Gastroesophageal sphincter (tissue), 4 donors: Measurements from ENCODE around the gene TMEM132E. TPM values are rescaled to one million over a fixed set of nuclear protein-coding genes. Genes with fewer than 3 reads are reported as not detected.

Experiments used
- ATAC-seq: fragments of 150-250 bp; one replicate; pipeline ENCODE4 v1.9.1; 2016; ENCODE audit warnings: mild to moderate bottlenecking, moderate library complexity
- H3K27ac ChIP-seq, 4 donors: fragments of 200-600 bp; sonication (generic) in 3 of 4; 1 replicate in 3 of 4; 2 replicates in 1 of 4; pipeline ENCODE4 v1.5.1; 2016 to 2019
- H3K27me3 ChIP-seq: fragments of 200-600 bp; sonication (generic); one replicate; pipeline ENCODE4 v1.5.1; 2019
- H3K36me3 ChIP-seq, 2 donors: fragments of 200-600 bp; sonication (generic); one replicate each; pipeline ENCODE4 v1.5.1; 2019; ENCODE audit warnings: control low read depth in 1 of 2
- H3K4me1 ChIP-seq, 3 donors: fragments of 200-600 bp; sonication (generic); 1 replicate in 2 of 3; 2 replicates in 1 of 3; pipeline ENCODE4 v1.5.1; 2016 to 2019; ENCODE audit warnings: control low read depth in 2 of 3
- H3K4me3 ChIP-seq, 2 donors: fragments of 200-600 bp; sonication (generic); one replicate each; pipeline ENCODE4 v1.5.1; 2019; ENCODE audit warnings: mild to moderate bottlenecking in 1 of 2, moderate library complexity in 1 of 2
- H3K9me3 ChIP-seq, 3 donors: fragments of 200-600 bp; sonication (generic); one replicate each; pipeline ENCODE4 v1.5.1; 2017 to 2019; ENCODE audit warnings: control low read depth in 2 of 3
- EP300 ChIP-seq: sonication (generic); formaldehyde crosslinking; IDR thresholded peaks from one replicate; pipeline ENCODE4 v1.6.1; 2017; ENCODE audit warnings: antibody characterized with exemption, mild to moderate bottlenecking
- POLR2A ChIP-seq, 2 donors: fragments of 450-650 bp; IDR thresholded peaks; one replicate each; pipeline ENCODE4 v1.6.1; 2017; ENCODE audit warnings: antibody characterized with exemption in 2 of 2, mild to moderate bottlenecking in 2 of 2, moderate library complexity in 1 of 2
- POLR2AphosphoS5 ChIP-seq: sonication (generic); formaldehyde crosslinking; IDR thresholded peaks from one replicate; pipeline ENCODE4 v1.6.1; 2017; ENCODE audit warnings: antibody characterized with exemption
- WGBS, 2 donors: methylation state at CpG; one replicate each; pipeline ENCODE4 v1.1.5; 2018; ENCODE audit warnings: low coverage in 1 of 2; 5-methylcytosine and 5-hydroxymethylcytosine counted together
- total RNA-seq, 4 donors: library from RNA; depleted of rRNA; stranded (reverse); fragments of >200 nt; gene quantifications; one replicate each; pipeline ENCODE4 v1.1.0, GENCODE V29; 2016
- TF ChIP-seq, protein P1 (sequence below), 4 experiments: fragments of 200-600 bp in 2 of 4; fragments of 450-650 bp in 2 of 4; sonication (generic) in 1 of 4; IDR thresholded peaks; one replicate each; pipeline ENCODE4 v1.5.1; 2017 to 2019; ENCODE audit warnings: antibody characterized with exemption in 4 of 4, mild to moderate bottlenecking in 2 of 4, moderate library complexity in 2 of 4

Gene TMEM132E
- total RNA-seq, 4 donors from 2014 or later = 0.12 to 0.47 TPM; not detected in 2

- Histone ChIP-seq H3K9me3 (no peaks in the 10 kb centered on the region), H3K4me1 (no peaks in the 10 kb centered on the region), H3K27ac (no peak overlapping the region), H3K27me3 (peaks cover 48% of the 10 kb centered on the region), H3K36me3 (no peaks in the 10 kb centered on the region), H3K4me3 (no peak overlapping the region)
- TF ChIP-seq POLR2A (IDR thresholded peaks at IDR 0.05) (no peak), EP300 (no peak), POLR2AphosphoS5 (no peak)
- TF ChIP-seq, protein P1, sequence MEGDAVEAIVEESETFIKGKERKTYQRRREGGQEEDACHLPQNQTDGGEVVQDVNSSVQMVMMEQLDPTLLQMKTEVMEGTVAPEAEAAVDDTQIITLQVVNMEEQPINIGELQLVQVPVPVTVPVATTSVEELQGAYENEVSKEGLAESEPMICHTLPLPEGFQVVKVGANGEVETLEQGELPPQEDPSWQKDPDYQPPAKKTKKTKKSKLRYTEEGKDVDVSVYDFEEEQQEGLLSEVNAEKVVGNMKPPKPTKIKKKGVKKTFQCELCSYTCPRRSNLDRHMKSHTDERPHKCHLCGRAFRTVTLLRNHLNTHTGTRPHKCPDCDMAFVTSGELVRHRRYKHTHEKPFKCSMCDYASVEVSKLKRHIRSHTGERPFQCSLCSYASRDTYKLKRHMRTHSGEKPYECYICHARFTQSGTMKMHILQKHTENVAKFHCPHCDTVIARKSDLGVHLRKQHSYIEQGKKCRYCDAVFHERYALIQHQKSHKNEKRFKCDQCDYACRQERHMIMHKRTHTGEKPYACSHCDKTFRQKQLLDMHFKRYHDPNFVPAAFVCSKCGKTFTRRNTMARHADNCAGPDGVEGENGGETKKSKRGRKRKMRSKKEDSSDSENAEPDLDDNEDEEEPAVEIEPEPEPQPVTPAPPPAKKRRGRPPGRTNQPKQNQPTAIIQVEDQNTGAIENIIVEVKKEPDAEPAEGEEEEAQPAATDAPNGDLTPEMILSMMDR (IDR thresholded peaks at IDR 0.05) = no peak
- no peak for ATAC-seq
- WGBS, 2 donors = 52 to 58% methylated on average over 2 to 3 of the region's 3 CpGs
Measured at GRCh38 chr17:34654881-34655276, 75.5 kb downstream of the TMEM132E start.

- 49 to 65% methylated on average over 3 to 4 of the region's 4 CpGs for WGBS, 2 donors
- no peak for ATAC-seq
- TF ChIP-seq EP300 (no peak), POLR2AphosphoS5 (no peak), POLR2A (IDR thresholded peaks at IDR 0.05) (no peak)
- TF ChIP-seq, protein P1 (IDR thresholded peaks at IDR 0.05) = no peak
Measured at GRCh38 chr17:34656801-34657200, 77.4 kb downstream of the TMEM132E start.

DNA sequence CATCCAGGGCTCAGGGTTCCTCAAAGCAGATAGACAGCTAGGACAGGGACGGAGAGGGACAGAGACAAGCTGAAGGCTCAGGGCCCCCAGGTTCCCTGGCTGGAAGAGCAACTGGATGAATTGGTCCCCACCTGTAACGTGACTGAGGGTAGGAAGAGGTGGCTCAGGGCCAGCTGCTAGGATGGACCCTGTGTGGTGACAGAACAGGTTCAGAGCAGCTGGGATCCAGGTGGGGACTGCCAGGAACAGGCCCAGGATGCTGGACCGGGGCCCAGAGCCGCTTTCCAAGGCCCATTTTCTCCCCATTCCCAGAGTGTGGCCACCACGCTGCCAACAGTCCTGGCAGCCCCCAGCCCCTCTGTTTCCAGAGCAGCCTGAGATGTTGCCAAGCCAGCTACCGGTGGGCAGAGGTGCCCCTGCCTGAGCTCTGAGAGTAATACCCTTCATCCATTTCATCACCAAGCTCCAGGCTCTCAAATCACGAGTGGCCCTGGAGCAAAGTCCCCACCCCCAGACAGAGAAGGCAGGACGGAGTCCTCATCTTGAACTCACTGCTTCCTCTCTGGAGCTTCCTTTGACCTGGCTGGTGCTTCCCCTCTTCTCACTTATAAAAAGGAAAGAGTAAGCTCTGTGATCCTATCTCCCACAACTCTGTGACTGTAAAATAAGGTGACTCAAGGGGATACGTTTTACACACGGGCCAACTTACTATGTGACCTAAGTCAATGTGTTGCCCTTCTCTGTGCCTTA, 79.6 kb downstream of the TMEM132E start:
- Histone ChIP-seq H3K9me3 (no peaks in the 10 kb centered on the region), H3K4me3 (no peak overlapping the region), H3K36me3 (no peaks in the 10 kb centered on the region), H3K4me1 (no peaks in the 10 kb centered on the region), H3K27ac (no peak overlapping the region), H3K27me3 (peaks cover 35% of the 10 kb centered on the region)
- ATAC-seq = no peak
- 61 to 70% methylated on average over 2 to 6 of the region's 10 CpGs for WGBS, 2 donors
- TF ChIP-seq POLR2AphosphoS5 (no peak), POLR2A (IDR thresholded peaks at IDR 0.05) (no peak), EP300 (no peak)
- TF ChIP-seq, protein P1 (IDR thresholded peaks at IDR 0.05) = no peak

More at GRCh38 chr17:34656801-34657200, 77.4 kb downstream of the TMEM132E start:
- H3K27me3 ChIP-seq = peaks cover 38% of the 10 kb centered on the region
- H3K36me3 ChIP-seq = no peaks in the 10 kb centered on the region
- H3K27ac ChIP-seq = no peak overlapping the region
- H3K9me3 ChIP-seq = no peaks in the 10 kb centered on the region
- no peak overlapping the region for H3K4me3 ChIP-seq
- no peaks in the 10 kb centered on the region for H3K4me1 ChIP-seq

GRCh38 chr17:34663714-34664113, 84.3 kb downstream of the TMEM132E start:
- Histone ChIP-seq H3K9me3 (no peaks in the 10 kb centered on the region), H3K36me3 (no peaks in the 10 kb centered on the region), H3K4me1 (no peaks in the 10 kb centered on the region), H3K27ac (no peak overlapping the region), H3K4me3 (no peak overlapping the region), H3K27me3 (peaks cover 74% of the 10 kb centered on the region)
- WGBS, 2 donors = 53 to 60% methylated on average over 2 to 3 of the region's 3 CpGs
- TF ChIP-seq EP300 = no peak
- TF ChIP-seq POLR2A (IDR thresholded peaks at IDR 0.05) = no peak
- TF ChIP-seq, protein P1 (IDR thresholded peaks at IDR 0.05) = no peak
- TF ChIP-seq POLR2AphosphoS5 = no peak
- ATAC-seq = no peak
